GM12892 (cell line): ENCODE results near the gene RAD51.

Source experiments
- POLR2A ChIP-seq: IDR thresholded peaks from 2 replicates; pipeline ENCODE4 v1.6.1; 2011; ENCODE audit warnings: low read depth, low read length, control low read depth
- POLR2AphosphoS5 ChIP-seq: IDR thresholded peaks from 2 replicates; pipeline ENCODE4 v1.6.1; 2011; ENCODE audit warnings: low read depth, low read length, control low read depth
- TAF1 ChIP-seq: IDR thresholded peaks from 2 replicates; pipeline ENCODE4 v1.6.1; 2011; ENCODE audit warnings: low read depth, mild to moderate bottlenecking, control low read depth, low read length, borderline replicate concordance

GRCh38 chr15:40721701-40722100 is 26.7 kb downstream of the RAD51 start:
- no peak for TF ChIP-seq POLR2A
- no peak for TF ChIP-seq TAF1
- no peak for TF ChIP-seq POLR2AphosphoS5
